ENCODE data around the gene WDR74. TPM values are rescaled to one million over a fixed set of nuclear protein-coding genes. Genes with fewer than 3 reads are reported as not detected.

WDR74 gene
- total and polyA plus RNA-seq, 9 of the 15 experiments (the other 6 are each of a cell fraction or from before 2014, with no cell fraction given): 32.7 to 210 (median 114) TPM

- intact Hi-C loops (cut with micrococcal nuclease): no loop called here
- peaks cover 70% of the 10 kb centered on the region for H3K79me2 ChIP-seq (ENCODE audit: control insufficient read depth, insufficient read depth, low read length)
- no peak for TF ChIP-seq CCNT2 (IDR thresholded peaks at IDR 0.05; ENCODE audit: borderline replicate concordance, extremely low read depth, insufficient read length, low read depth, low read length)
- TF ChIP-seq TAF1 (IDR thresholded peaks at IDR 0.05; ENCODE audit: control insufficient read depth, extremely low read depth, insufficient read depth, low read length, severe bottlenecking): peak; percentile 28
- TF ChIP-seq POLR2AphosphoS2 (IDR thresholded peaks at IDR 0.05; ENCODE audit: low read length): 0 out of 2 replicates have a peak, but pooled peaks have one; percentile 16
- TF ChIP-seq LCOR (CRISPR knock-in tag; IDR thresholded peaks at IDR 0.05): 0 out of 2 replicates have a peak, but pooled peaks have one; percentile 14
- 0 out of 2 replicates have a peak, but pooled peaks have one; percentile 20 for TF ChIP-seq GABPB1 (CRISPR knock-in tag; IDR thresholded peaks at IDR 0.05)
- peak; percentile 20 for TF ChIP-seq KDM5B (IDR thresholded peaks at IDR 0.05; ENCODE audit: insufficient replicate concordance, low read depth, low read length)
- TF ChIP-seq KAT7 (CRISPR knock-in tag; IDR thresholded peaks at IDR 0.05; ENCODE audit: borderline replicate concordance): peak; percentile 68; the same call in 1 of the 2 replicates
- TF ChIP-seq, protein P1, sequence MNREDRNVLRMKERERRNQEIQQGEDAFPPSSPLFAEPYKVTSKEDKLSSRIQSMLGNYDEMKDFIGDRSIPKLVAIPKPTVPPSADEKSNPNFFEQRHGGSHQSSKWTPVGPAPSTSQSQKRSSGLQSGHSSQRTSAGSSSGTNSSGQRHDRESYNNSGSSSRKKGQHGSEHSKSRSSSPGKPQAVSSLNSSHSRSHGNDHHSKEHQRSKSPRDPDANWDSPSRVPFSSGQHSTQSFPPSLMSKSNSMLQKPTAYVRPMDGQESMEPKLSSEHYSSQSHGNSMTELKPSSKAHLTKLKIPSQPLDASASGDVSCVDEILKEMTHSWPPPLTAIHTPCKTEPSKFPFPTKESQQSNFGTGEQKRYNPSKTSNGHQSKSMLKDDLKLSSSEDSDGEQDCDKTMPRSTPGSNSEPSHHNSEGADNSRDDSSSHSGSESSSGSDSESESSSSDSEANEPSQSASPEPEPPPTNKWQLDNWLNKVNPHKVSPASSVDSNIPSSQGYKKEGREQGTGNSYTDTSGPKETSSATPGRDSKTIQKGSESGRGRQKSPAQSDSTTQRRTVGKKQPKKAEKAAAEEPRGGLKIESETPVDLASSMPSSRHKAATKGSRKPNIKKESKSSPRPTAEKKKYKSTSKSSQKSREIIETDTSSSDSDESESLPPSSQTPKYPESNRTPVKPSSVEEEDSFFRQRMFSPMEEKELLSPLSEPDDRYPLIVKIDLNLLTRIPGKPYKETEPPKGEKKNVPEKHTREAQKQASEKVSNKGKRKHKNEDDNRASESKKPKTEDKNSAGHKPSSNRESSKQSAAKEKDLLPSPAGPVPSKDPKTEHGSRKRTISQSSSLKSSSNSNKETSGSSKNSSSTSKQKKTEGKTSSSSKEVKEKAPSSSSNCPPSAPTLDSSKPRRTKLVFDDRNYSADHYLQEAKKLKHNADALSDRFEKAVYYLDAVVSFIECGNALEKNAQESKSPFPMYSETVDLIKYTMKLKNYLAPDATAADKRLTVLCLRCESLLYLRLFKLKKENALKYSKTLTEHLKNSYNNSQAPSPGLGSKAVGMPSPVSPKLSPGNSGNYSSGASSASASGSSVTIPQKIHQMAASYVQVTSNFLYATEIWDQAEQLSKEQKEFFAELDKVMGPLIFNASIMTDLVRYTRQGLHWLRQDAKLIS (CRISPR knock-in tag; IDR thresholded peaks at IDR 0.05): peak; percentile 64
- no peak for TF ChIP-seq ZNF143 (CRISPR knock-in tag; IDR thresholded peaks at IDR 0.05)
- peak; percentile 6; the same call in 1 of the 2 replicates for TF ChIP-seq NCOR1 (IDR thresholded peaks at IDR 0.05)
- TF ChIP-seq EWSR1 (IDR thresholded peaks at IDR 0.05; ENCODE audit: borderline replicate concordance, low read depth, partially characterized antibody): peak; percentile 8
- peak; percentile 32; the same call in 1 of the 2 replicates for TF ChIP-seq SUPT5H (IDR thresholded peaks at IDR 0.05)
- TF ChIP-seq POLR2G (IDR thresholded peaks at IDR 0.05; ENCODE audit: low read depth, low read length): 0 out of 2 replicates have a peak, but pooled peaks have one; percentile 16
- peak; percentile 90 for TF ChIP-seq HNRNPL (IDR thresholded peaks at IDR 0.05; ENCODE audit: low read depth, low read length)
- peak; percentile 65 for TF ChIP-seq POLR2A (conservative IDR thresholded peaks at IDR 0.05)
- peak; percentile 12 for TF ChIP-seq RBFOX2 (IDR thresholded peaks at IDR 0.05; ENCODE audit: low read depth, low read length)
- TF ChIP-seq ZNF133 (CRISPR knock-in tag; IDR thresholded peaks at IDR 0.05): no peak
- TF ChIP-seq LEF1 (IDR thresholded peaks at IDR 0.05): no peak
These were observed 14.0 kb upstream of the WDR74 start for GRCh38 chr11:62853279-62853965.

More at GRCh38 chr11:62853279-62853965, 14.0 kb upstream of the WDR74 start:
- H3K4me3 ChIP-seq: peak overlapping the region; percentile 74
- H3K27ac ChIP-seq (ENCODE audit: extremely low read depth, low read depth, low read length): peak overlapping the region; percentile 92
- DNase-seq (ENCODE audit: extremely low read depth in 1 of 4, low spot score in 3 of 4) (peak in 1 of 4 experiments; percentile 14), ATAC-seq (no peak), FAIRE-seq (no peak)
- BruUV-seq (replicated peaks): no TSS peak
- H3K4me1 ChIP-seq (replicated peaks in 1 of 2; ENCODE audit: control insufficient read depth in 2 of 2, insufficient read depth in 2 of 2, low read length in 2 of 2): peaks cover 0 to 14% of the 10 kb centered on the region in 2 experiments; a peak in 2 of 5 replicates
- peak overlapping the region; percentile 99 for H3K4me2 ChIP-seq (ENCODE audit: insufficient read depth, low read length)
- CTCF ChIA-PET (ENCODE audit: low intra/inter-chr PET ratio): no interaction called here
- no peaks in the 10 kb centered on the region for H3K9me1 ChIP-seq (ENCODE audit: control insufficient read depth, insufficient read depth, low read length)
- no peak overlapping the region for H2AFZ ChIP-seq (ENCODE audit: low read depth, low read length)
- H3K9me3 ChIP-seq (replicated peaks; ENCODE audit: control insufficient read depth, insufficient read depth, low read depth, low read length): no peaks in the 10 kb centered on the region
- peak overlapping the region; percentile 92 to 96 for H3K9ac ChIP-seq (ENCODE audit: insufficient read depth in 1 of 2, low read depth in 2 of 2, low read length in 2 of 2)
- in situ Hi-C loops (cut with MboI): loop anchor here (25.0 kb wide), 1 partner anchor 466 kb away; no protein-coding TSS in a partner anchor
- WGBS (ENCODE audit: insufficient coverage, low coverage, missing lambda C conversion rate): 2% methylated on average over 7 of the region's 7 CpGs
- H4K20me1 ChIP-seq (replicated peaks; ENCODE audit: control insufficient read depth, insufficient read depth, low read length): peaks cover 44% of the 10 kb centered on the region
- H3K36me3 ChIP-seq (ENCODE audit: control insufficient read depth, insufficient read depth, low read length): peaks cover 50% of the 10 kb centered on the region
- POLR2A ChIA-PET: interaction anchor here (0.6 to 10.0 kb wide), 21 partner anchors 8 to 117 kb away, joined by 3 to 403 read pairs (median 19); partner anchors contain the start of genes NXF1, SLC3A2, STX5 and TEX54
- H3K27me3 ChIP-seq (ENCODE audit: control insufficient read depth in 2 of 2, insufficient read depth in 2 of 2, low read length in 2 of 2): no peaks in the 10 kb centered on the region

All from K562 (cell line).